Measurements from ENCODE around the gene FBXO22. TPM values are rescaled to one million over a fixed set of nuclear protein-coding genes. Genes with fewer than 3 reads are reported as not detected.

The FBXO22 gene
- total RNA-seq, 3 donors from 2014 or later (not counting 1 experiment from before 2014, with no cell fraction given), result 8.5 to 16.2 (median 11.8) TPM

- 96% methylated on average over 3 of the region's 3 CpGs for WGBS (ENCODE audit: insufficient coverage)
- Mint-ChIP-seq H3K36me3 (peaks cover 14% of the 10 kb centered on the region), H3K27ac (no peak overlapping the region), H3K4me1 (peaks cover 7 to 18% of the 10 kb centered on the region in 2 donors), H3K4me3 (no peak overlapping the region), H3K9me3 (no peaks in the 10 kb centered on the region), H3K27me3 (ENCODE audit: low read depth in 2 of 2) (peaks cover 11 to 12% of the 10 kb centered on the region in 2 donors)
- Histone ChIP-seq H3K27me3 (ENCODE audit: control insufficient read depth, insufficient read depth, low read length) (no peaks in the 10 kb centered on the region), H3K27ac (ENCODE audit: low read length) (no peak overlapping the region), H3K36me3 (ENCODE audit: control insufficient read depth, insufficient read depth, low read length) (no peaks in the 10 kb centered on the region), H3K4me3 (ENCODE audit: low read length) (no peak overlapping the region), H3K4me1 (ENCODE audit: control insufficient read depth, insufficient read depth, low read length) (no peaks in the 10 kb centered on the region), H3K9me3 (ENCODE audit: control insufficient read depth, insufficient read depth, low read length) (no peaks in the 10 kb centered on the region)
- TF ChIP-seq CTCF (IDR thresholded peaks at IDR 0.05), result no peak
- ATAC-seq, result no peak
- DNase-seq, result no peak
- intact Hi-C loops (cut with micrococcal nuclease), result no loop called here
Observed at GRCh38 chr15:75942464-75942863, 38.8 kb downstream of the FBXO22 start.

- no peak overlapping the region for H3K27ac Mint-ChIP-seq
- H3K4me1 Mint-ChIP-seq, result peaks cover 7 to 18% of the 10 kb centered on the region in 2 donors
- WGBS (ENCODE audit: insufficient coverage), result 76% methylated on average over 4 of the region's 5 CpGs
- Histone ChIP-seq H3K4me1 (ENCODE audit: control insufficient read depth, insufficient read depth, low read length) (no peaks in the 10 kb centered on the region), H3K4me3 (ENCODE audit: low read length) (no peak overlapping the region), H3K9me3 (ENCODE audit: control insufficient read depth, insufficient read depth, low read length) (no peaks in the 10 kb centered on the region), H3K36me3 (ENCODE audit: control insufficient read depth, insufficient read depth, low read length) (no peaks in the 10 kb centered on the region), H3K27me3 (ENCODE audit: control insufficient read depth, insufficient read depth, low read length) (no peaks in the 10 kb centered on the region), H3K27ac (ENCODE audit: low read length) (no peak overlapping the region)
- peaks cover 6% of the 10 kb centered on the region for H3K36me3 Mint-ChIP-seq
- ATAC-seq, result no peak
- H3K4me3 Mint-ChIP-seq, result no peak overlapping the region
- peaks cover 11 to 16% of the 10 kb centered on the region in 2 donors for H3K27me3 Mint-ChIP-seq (ENCODE audit: low read depth in 2 of 2)
- intact Hi-C loops (cut with micrococcal nuclease), result no loop called here
- DNase-seq, result no peak
- no peak for TF ChIP-seq CTCF (IDR thresholded peaks at IDR 0.05)
- no peaks in the 10 kb centered on the region for H3K9me3 Mint-ChIP-seq
Observed at GRCh38 chr15:75943246-75943645, 39.6 kb downstream of the FBXO22 start.

GRCh38 chr15:75943713-75944215 is 40.1 kb downstream of the FBXO22 start:
- peaks cover 7 to 18% of the 10 kb centered on the region in 2 donors for H3K4me1 Mint-ChIP-seq

More at GRCh38 chr15:75943713-75944215, 40.1 kb downstream of the FBXO22 start:
- Mint-ChIP-seq H3K36me3 (peaks cover under 1% of the 10 kb centered on the region), H3K4me3 (no peak overlapping the region), H3K9me3 (no peaks in the 10 kb centered on the region), H3K27me3 (ENCODE audit: low read depth in 2 of 2) (peaks cover 11 to 16% of the 10 kb centered on the region in 2 donors), H3K27ac (no peak overlapping the region)
- Histone ChIP-seq H3K36me3 (ENCODE audit: control insufficient read depth, insufficient read depth, low read length) (no peaks in the 10 kb centered on the region), H3K9me3 (ENCODE audit: control insufficient read depth, insufficient read depth, low read length) (no peaks in the 10 kb centered on the region), H3K4me1 (ENCODE audit: control insufficient read depth, insufficient read depth, low read length) (no peaks in the 10 kb centered on the region), H3K27me3 (ENCODE audit: control insufficient read depth, insufficient read depth, low read length) (no peaks in the 10 kb centered on the region), H3K4me3 (ENCODE audit: low read length) (no peak overlapping the region), H3K27ac (ENCODE audit: low read length) (no peak overlapping the region)
- TF ChIP-seq CTCF (IDR thresholded peaks at IDR 0.05), result no peak
- no CpG with 5 or more reads among the region's 1 CpG for WGBS (ENCODE audit: insufficient coverage)
- ATAC-seq, result no peak
- DNase-seq, result no peak
- intact Hi-C loops (cut with micrococcal nuclease), result no loop called here
